Measurements from ENCODE around the gene MED27. TPM values are rescaled to one million over a fixed set of nuclear protein-coding genes. Genes with fewer than 3 reads are reported as not detected.

The MED27 gene
- total and polyA plus RNA-seq, 2 of the 8 experiments (the other 6 are each of a cell fraction or from before 2014, with no cell fraction given): 29.9 to 56.5 TPM

- H2BK20ac ChIP-seq (ENCODE audit: low read length): no peak overlapping the region
- ChIA-PET CTCF (ENCODE audit: partially characterized antibody) (interaction anchor here (0.7 to 4.9 kb wide), 4 partner anchors 10 to 21 kb away, joined by 3 to 17 read pairs (median 10); no protein-coding TSS in a partner anchor), POLR2A (ENCODE audit: partially characterized antibody) (no interaction called here)
- H3K4ac ChIP-seq (replicated peaks; ENCODE audit: insufficient read length, low read depth, low read length): no peak overlapping the region
- no peaks in the 10 kb centered on the region for H3K27me3 ChIP-seq (replicated peaks in 1 of 4; ENCODE audit: control insufficient read depth in 3 of 4, extremely low read depth in 1 of 4, insufficient read depth in 3 of 4, low read length in 3 of 4)
- no peaks in the 10 kb centered on the region for H4K20me1 ChIP-seq (replicated peaks in 1 of 2; ENCODE audit: control insufficient read depth in 1 of 2, insufficient read depth in 2 of 2, low read length in 2 of 2)
- H3K79me2 ChIP-seq (ENCODE audit: control insufficient read depth in 1 of 2, insufficient read depth in 2 of 2, low read length in 2 of 2): no peaks in the 10 kb centered on the region
- no peak overlapping the region; the same call in 1 of the 2 replicates for H3K18ac ChIP-seq (ENCODE audit: extremely low read depth, low read length)
- H4K8ac ChIP-seq (ENCODE audit: extremely low read depth, insufficient read depth, low read length): no peak overlapping the region
- DNase-seq (ENCODE audit: low read depth in 1 of 2, low spot score in 2 of 2) (no peak), FAIRE-seq (no peak)
- no peak overlapping the region for H2AFZ ChIP-seq (ENCODE audit: low read length)
- no peaks in the 10 kb centered on the region for H3K23me2 ChIP-seq (ENCODE audit: low read depth, low read length)
- no peak overlapping the region for H3K9ac ChIP-seq (replicated peaks in 1 of 4; ENCODE audit: extremely low read depth in 1 of 4, low read depth in 3 of 4, low read length in 3 of 4)
- no peaks in the 10 kb centered on the region for H3K9me3 ChIP-seq (ENCODE audit: insufficient read depth in 2 of 2, low read depth in 1 of 2, low read length in 1 of 2)
- no peak overlapping the region for H2BK5ac ChIP-seq (ENCODE audit: low read depth, low read length)
- H4K91ac ChIP-seq (replicated peaks; ENCODE audit: insufficient read length, low read length): no peak overlapping the region
- H2BK15ac ChIP-seq (ENCODE audit: low read length): no peak overlapping the region
- no peak overlapping the region for H4K5ac ChIP-seq (ENCODE audit: insufficient read length, low read depth, low read length)
- WGBS, 2 experiments (ENCODE audit: extremely low coverage in 1 of 2, insufficient coverage in 1 of 2, insufficient read length in 1 of 2, insufficient replicate concordance in 2 of 2, low coverage in 1 of 2, low lambda C conversion rate in 2 of 2, missing lambda C conversion rate in 1 of 2): 84% methylated on average over 18 of the region's 20 CpGs; no CpG with 5 or more reads in 1 of the 2 experiments
- H3K4me2 ChIP-seq (ENCODE audit: insufficient read depth in 1 of 2, low read depth in 2 of 2, low read length in 2 of 2): no peak overlapping the region
- no peak overlapping the region for H3K56ac ChIP-seq (replicated peaks; ENCODE audit: insufficient read length, low read depth, low read length)
- no peaks in the 10 kb centered on the region for H3K79me1 ChIP-seq (ENCODE audit: low read depth, low read length)
- no peaks in the 10 kb centered on the region for H3K4me1 ChIP-seq (replicated peaks in 1 of 4; ENCODE audit: control insufficient read depth in 3 of 4, insufficient read depth in 4 of 4, low read length in 3 of 4)
- no peak overlapping the region for H3K4me3 ChIP-seq (ENCODE audit: extremely low read depth in 1 of 4, insufficient read depth in 2 of 4, low read depth in 3 of 4, low read length in 4 of 4)
- H3K27ac ChIP-seq (ENCODE audit: low read depth, low read length): no peak overlapping the region
- H2BK120ac ChIP-seq (replicated peaks; ENCODE audit: low read depth, low read length): no peak overlapping the region
- no peak overlapping the region for H2AK5ac ChIP-seq (ENCODE audit: low read depth, low read length)
- no peak overlapping the region for H3K14ac ChIP-seq (ENCODE audit: insufficient read length)
- H2BK12ac ChIP-seq (ENCODE audit: low read depth, low read length): no peak overlapping the region
- no peaks in the 10 kb centered on the region for H3K36me3 ChIP-seq (ENCODE audit: control insufficient read depth in 2 of 4, insufficient read depth in 4 of 4, low read length in 3 of 4)
- H3K23ac ChIP-seq (ENCODE audit: insufficient read length): no peak overlapping the region
- TF ChIP-seq HDAC2 (IDR thresholded peaks at IDR 0.05; ENCODE audit: borderline replicate concordance in 1 of 2, low read depth in 2 of 2, low read length in 2 of 2) (no peak), EZH2 (IDR thresholded peaks at IDR 0.05; ENCODE audit: low read depth, low read length, severe bottlenecking) (no peak), SAP30 (IDR thresholded peaks at IDR 0.05; ENCODE audit: insufficient read depth, insufficient replicate concordance, low read length) (no peak), SIN3A (conservative IDR thresholded peaks at IDR 0.05 in 1 of 2, IDR thresholded peaks at IDR 0.05 in 1 of 2; ENCODE audit: low read depth in 1 of 2, low read length in 2 of 2) (no peak), TAF1 (IDR thresholded peaks at IDR 0.05; ENCODE audit: low read depth, low read length) (no peak), CHD1 (IDR thresholded peaks at IDR 0.05; ENCODE audit: low read depth, low read length) (no peak), USF2 (IDR thresholded peaks at IDR 0.05; ENCODE audit: low read length) (no peak), CTCF (IDR thresholded peaks at IDR 0.05; ENCODE audit: control extremely low read depth in 1 of 3, insufficient read depth in 1 of 3, low read depth in 1 of 3, low read length in 3 of 3) (no peak), PHF8 (conservative IDR thresholded peaks at IDR 0.05; ENCODE audit: low read depth, low read length) (no peak)
Observed at GRCh38 chr9:131824155-131824594, 255.5 kb downstream of the MED27 start.
